ENCODE data around the gene ZNF407.
"Not testable (repeated sequence)": the region's sequence is repeated elsewhere in the genome, so short reads cannot be mapped to it uniquely, and the experiment has no call there.

Gene ZNF407, protein sequence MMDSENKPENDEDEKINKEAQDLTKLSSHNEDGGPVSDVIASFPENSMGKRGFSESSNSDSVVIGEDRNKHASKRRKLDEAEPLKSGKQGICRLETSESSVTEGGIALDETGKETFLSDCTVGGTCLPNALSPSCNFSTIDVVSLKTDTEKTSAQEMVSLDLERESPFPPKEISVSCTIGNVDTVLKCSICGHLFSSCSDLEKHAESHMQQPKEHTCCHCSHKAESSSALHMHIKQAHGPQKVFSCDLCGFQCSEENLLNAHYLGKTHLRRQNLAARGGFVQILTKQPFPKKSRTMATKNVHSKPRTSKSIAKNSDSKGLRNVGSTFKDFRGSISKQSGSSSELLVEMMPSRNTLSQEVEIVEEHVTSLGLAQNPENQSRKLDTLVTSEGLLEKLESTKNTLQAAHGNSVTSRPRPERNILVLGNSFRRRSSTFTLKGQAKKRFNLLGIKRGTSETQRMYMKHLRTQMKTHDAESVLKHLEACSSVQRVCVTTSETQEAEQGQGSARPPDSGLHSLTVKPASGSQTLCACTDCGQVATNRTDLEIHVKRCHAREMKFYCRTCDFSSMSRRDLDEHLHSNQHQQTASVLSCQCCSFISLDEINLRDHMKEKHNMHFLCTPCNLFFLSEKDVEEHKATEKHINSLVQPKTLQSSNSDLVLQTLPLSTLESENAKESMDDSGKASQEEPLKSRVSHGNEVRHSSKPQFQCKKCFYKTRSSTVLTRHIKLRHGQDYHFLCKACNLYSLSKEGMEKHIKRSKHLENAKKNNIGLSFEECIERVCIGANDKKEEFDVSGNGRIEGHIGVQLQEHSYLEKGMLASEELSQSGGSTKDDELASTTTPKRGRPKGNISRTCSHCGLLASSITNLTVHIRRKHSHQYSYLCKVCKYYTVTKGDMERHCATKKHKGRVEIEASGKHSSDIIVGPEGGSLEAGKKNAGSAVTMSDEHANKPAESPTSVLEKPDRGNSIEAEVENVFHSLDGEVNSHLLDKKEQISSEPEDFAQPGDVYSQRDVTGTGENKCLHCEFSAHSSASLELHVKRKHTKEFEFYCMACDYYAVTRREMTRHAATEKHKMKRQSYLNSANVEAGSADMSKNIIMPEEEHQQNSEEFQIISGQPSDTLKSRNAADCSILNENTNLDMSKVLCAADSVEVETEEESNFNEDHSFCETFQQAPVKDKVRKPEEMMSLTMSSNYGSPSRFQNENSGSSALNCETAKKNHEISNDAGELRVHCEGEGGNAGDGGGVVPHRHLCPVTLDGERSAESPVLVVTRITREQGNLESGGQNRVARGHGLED (N-terminal part only)

DNA sequence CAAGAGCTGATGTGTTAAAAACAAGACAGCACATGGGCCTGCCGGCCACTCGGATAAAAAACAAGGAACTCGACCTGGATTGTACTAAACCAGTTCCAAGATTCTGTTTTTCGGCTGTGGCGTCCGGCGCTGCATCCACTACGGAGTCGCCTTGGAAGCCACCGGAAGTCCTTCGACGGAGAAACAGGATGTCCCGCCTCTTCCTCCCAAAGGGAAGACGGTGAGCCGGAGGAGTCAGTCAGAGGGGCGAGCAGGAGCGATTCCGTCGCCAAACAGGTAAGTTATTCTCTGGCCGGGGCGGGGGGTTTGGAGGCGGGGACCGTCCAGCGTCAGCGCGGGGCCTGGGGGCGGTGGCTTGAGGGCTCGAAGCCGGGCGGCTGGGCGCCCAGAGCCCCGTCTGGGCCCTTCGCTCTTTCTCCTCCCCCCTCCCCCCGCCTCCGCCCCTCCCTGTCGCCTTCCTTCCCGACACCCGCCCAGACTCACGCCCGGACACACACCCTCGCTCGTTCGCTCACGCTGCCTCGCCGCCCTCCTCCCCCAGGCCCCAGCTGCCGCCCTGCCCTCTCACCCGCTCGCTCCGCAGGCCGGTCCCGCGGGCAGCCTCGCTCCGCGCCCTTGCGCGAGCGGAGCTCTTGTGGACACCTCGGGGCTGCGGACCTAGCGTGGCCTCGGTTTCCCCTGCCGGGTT, at the start of gene ZNF407:
Gene ZNF407 (plus strand): TSS at position 209 of the 688 bp plus-strand sequence. CDS start 33,150 bp downstream, outside the sequence.
- peak within 1 kb of the TSS; percentile 95 for H3K4me3 Mint-ChIP-seq
- H3K4me1 Mint-ChIP-seq (ENCODE audit: low read depth) = peaks cover 60% of the 10 kb centered on the region
- H3K27me3 Mint-ChIP-seq = no peaks in the 10 kb centered on the region
- peaks cover 3% of the 10 kb centered on the region for H3K9me3 Mint-ChIP-seq (ENCODE audit: low read depth)
- peaks cover 25% of the 10 kb centered on the region for H3K36me3 Mint-ChIP-seq
- peak within 1 kb of the TSS; percentile 98 for H3K27ac Mint-ChIP-seq

DNA sequence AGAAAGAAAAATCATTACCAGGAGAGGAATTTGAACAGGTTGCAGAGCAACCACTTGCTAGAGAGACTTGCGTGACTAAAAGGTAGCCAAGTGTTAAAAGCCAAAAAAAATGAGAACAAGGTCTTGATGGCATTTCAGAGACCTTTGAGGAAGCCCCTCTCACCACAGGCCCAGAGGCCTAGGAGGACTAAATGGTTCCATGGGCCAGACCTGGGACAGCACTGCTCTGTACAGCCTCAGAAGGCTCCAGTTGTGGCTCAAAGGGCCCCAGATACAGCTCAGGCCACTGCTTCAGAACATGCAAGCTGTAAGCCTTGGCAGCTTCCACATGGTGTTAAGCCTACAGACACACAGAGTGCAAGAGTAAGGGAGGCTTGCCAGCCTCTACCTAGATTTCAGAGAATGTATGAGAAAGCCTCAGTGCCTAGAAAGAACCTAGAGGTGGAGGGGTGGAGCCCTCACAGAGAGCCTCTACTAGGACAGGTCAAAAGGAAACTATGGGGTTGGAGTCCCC, 48.0 kb upstream of the ZNF407 start:
- Mint-ChIP-seq H3K4me1 (ENCODE audit: low read depth) (no peaks in the 10 kb centered on the region), H3K27ac (no peak overlapping the region), H3K27me3 (no peaks in the 10 kb centered on the region), H3K36me3 (peaks cover 2% of the 10 kb centered on the region), H3K9me3 (ENCODE audit: low read depth) (no peaks in the 10 kb centered on the region), H3K4me3 (no peak overlapping the region)

DNA sequence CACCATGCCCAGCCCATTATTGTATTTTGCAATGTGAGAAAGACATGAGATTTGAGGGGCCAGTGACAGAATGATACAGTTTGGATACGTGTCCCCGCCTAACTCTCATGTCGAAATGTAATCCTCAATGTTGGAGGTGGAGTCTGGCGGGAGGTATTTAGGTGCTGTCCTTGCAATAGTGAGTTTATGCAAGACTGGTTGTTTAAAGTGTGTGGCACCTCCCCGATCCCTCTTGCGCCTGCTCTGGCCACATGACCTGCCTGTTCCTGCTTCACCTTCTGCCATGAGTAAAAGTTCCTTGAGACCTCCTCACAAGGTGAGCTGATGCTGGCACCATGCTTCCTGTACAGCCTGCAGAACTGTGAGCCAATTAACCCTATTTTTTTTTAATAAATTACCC, 46.8 kb upstream of the ZNF407 start:
- no peaks in the 10 kb centered on the region for H3K9me3 Mint-ChIP-seq (ENCODE audit: low read depth)
- H3K27me3 Mint-ChIP-seq = no peaks in the 10 kb centered on the region
- H3K36me3 Mint-ChIP-seq = peaks cover 2% of the 10 kb centered on the region
- no peak overlapping the region for H3K4me3 Mint-ChIP-seq
- no peak overlapping the region for H3K27ac Mint-ChIP-seq
- no peaks in the 10 kb centered on the region for H3K4me1 Mint-ChIP-seq (ENCODE audit: low read depth)

DNA sequence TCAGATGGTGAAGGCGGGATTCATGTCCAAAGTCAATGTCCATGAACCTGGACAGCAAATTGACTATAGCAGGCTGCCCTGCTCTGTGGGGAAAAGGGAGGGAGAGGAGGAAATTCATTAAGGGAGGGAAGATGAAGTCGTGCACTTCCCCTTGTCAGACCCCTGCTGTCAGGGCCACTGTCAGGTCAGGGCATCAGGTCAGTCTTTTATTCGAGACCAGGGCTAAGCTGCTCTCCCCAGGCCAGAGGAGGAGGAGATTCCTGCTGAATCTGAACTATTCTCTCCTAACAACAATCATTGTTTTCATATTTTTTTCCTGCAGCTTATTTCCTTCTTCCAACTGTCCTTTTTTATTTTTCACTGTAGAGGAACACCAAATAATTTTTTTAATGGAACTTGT, 46.2 kb upstream of the ZNF407 start:
- Mint-ChIP-seq H3K4me3 (no peak overlapping the region), H3K27me3 (no peaks in the 10 kb centered on the region), H3K4me1 (ENCODE audit: low read depth) (no peaks in the 10 kb centered on the region), H3K36me3 (peaks cover 2% of the 10 kb centered on the region), H3K9me3 (ENCODE audit: low read depth) (no peaks in the 10 kb centered on the region), H3K27ac (no peak overlapping the region)

DNA sequence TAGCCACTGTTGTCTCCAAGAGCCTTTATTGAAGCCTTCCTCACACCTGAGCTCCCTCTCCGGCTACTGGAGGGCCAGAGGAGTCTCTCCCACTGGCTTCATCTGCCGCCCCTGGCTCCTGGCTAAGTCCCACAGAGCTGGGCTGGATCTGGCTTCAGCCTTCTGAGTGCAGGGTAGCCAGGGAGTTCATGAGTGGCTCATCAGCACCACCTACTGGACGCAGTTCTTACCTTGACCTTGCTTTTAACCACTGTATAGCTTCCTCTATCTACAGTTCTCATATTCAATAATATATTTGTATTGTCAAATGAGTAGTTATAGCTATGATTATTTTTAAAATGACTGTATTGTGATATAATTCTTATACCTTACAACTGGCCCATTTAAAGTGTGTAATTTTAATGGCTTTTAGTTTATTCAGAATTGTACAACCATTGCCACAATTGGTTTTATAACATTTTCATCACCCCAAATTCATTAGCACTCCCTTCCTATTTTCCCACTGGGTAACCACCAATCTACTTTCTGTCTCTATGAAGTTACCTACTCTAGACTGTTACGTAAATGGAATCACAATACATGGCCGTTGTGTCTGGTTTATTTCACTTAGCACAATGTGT, 45.6 kb upstream of the ZNF407 start:
- Mint-ChIP-seq H3K36me3 (peaks cover 2% of the 10 kb centered on the region), H3K27ac (no peak overlapping the region), H3K4me1 (ENCODE audit: low read depth) (no peaks in the 10 kb centered on the region), H3K4me3 (no peak overlapping the region), H3K9me3 (ENCODE audit: low read depth) (no peaks in the 10 kb centered on the region), H3K27me3 (no peaks in the 10 kb centered on the region)

DNA sequence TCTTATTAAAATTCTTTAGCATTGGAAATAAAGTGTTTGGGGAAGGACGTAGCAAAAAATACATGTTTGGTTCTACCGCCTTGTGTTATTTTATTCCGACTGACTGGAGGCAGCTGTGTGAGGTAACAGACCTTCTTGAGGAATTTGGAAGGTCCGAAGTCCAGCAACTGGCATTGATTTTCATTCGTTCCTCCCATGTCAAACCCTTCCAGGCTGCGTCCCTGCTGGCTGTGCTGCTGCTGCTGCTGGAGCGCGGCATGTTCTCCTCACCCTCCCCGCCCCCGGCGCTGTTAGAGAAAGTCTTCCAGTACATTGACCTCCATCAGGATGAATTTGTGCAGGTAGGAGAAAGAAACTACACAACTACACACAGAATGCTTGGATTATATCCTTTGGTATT, 41.5 kb upstream of the ZNF407 start:
- H3K27me3 Mint-ChIP-seq = no peaks in the 10 kb centered on the region
- H3K27ac Mint-ChIP-seq = no peak overlapping the region
- no peaks in the 10 kb centered on the region for H3K36me3 Mint-ChIP-seq
- no peak overlapping the region for H3K4me3 Mint-ChIP-seq
- no peaks in the 10 kb centered on the region for H3K4me1 Mint-ChIP-seq (ENCODE audit: low read depth)
- no peaks in the 10 kb centered on the region for H3K9me3 Mint-ChIP-seq (ENCODE audit: low read depth)

DNA sequence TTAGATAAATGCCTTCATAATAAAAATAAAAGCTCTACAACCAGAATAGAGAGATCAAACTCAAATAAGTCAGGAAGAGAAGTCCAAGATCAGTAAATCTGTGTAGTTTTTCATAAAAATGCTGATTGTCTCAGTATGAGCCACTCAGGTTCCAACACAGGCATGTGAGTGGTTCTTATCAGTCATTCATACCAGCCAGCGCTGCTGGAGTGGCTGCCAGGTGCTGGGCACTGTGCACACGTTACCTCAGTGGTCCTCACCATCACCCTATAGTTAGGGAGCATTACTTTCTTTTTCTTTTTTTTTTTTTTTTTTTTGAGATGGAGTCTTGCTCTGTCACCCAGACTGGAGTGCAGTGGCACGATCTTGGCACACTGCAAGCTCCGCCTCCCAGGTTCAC, 39.6 kb upstream of the ZNF407 start:
- H3K4me1 Mint-ChIP-seq (ENCODE audit: low read depth) = no peaks in the 10 kb centered on the region
- H3K27ac Mint-ChIP-seq = no peak overlapping the region
- no peaks in the 10 kb centered on the region for H3K27me3 Mint-ChIP-seq

DNA sequence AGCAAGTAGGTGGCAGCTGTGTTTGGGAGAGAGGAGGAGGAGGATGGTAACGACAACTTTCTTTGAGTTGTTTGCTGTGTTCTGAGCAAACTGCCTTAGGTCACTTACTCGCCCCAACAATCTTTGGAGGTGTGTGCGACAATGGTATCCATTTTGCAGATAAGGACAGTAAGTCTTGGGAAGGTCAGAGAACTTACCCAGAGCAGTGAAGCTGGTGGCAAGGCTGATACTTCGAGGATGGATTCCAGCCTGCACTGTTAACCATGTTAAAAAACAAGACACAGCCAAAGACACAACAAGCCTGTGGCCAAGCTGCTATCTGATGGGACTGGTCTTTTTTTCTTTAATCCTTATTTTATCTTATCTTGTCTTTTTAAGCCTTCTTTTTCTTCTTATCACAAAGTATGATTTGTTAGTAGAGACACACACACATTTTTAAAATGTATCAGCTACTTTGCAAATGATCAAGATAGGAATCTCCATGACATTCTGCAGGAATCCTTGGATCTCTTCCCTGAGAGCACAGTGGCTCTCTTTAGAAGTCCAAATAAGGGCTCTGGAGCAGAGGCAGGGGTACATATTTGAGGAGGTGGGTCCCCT, 35.4 kb upstream of the ZNF407 start:
- Mint-ChIP-seq H3K27ac (no peak overlapping the region), H3K9me3 (ENCODE audit: low read depth) (peaks cover 9% of the 10 kb centered on the region), H3K36me3 (peaks cover 6% of the 10 kb centered on the region), H3K27me3 (peaks cover 5% of the 10 kb centered on the region), H3K4me3 (no peak overlapping the region), H3K4me1 (ENCODE audit: low read depth) (no peaks in the 10 kb centered on the region)

More for the DNA sequence above, 39.6 kb upstream of the ZNF407 start:
- Mint-ChIP-seq H3K4me3 (no peak overlapping the region), H3K9me3 (ENCODE audit: low read depth) (no peaks in the 10 kb centered on the region), H3K36me3 (no peaks in the 10 kb centered on the region)

DNA sequence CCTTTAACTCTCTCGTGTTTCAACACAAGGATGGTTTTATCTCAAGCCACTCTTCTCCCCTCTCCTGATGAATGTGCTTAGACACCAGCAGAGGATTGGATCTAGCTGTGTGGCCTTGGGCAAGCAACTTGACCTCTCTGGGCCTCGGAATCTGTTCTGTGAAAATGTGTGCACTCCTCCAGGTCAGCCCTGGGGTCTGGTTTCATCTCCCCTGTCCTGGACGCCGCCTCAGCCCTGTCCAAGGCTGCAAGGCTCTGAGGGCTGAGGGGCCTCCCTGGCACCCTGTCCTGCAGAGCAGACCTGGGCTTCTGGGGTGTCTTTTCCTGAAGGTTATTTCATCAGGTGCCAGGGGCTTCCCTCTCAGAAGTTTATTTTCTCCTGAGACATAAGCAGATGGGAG, 34.9 kb upstream of the ZNF407 start:
- Mint-ChIP-seq H3K9me3 (ENCODE audit: low read depth) (peaks cover 10% of the 10 kb centered on the region), H3K27me3 (peaks cover 5% of the 10 kb centered on the region), H3K4me1 (ENCODE audit: low read depth) (no peaks in the 10 kb centered on the region), H3K27ac (no peak overlapping the region), H3K36me3 (peaks cover 6% of the 10 kb centered on the region), H3K4me3 (no peak overlapping the region)

DNA sequence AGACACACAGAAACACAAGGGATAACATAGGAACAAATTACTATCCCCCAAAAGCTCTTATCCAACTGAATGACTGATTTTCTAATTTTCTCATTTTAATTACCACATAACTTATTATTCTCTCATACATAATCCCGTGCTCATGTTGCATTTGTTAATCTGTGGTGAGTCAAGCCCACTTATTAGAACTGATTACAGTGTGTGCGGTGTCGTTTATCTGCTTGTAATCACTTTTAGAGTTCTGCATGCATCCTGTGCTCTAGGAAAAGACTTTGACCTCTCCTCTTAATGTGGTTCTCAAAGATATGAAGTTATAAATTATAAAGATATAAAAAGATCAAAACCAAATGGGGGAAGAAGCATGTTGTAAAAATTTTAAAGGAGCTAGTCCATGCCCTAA, 33.7 kb upstream of the ZNF407 start:
- no peak overlapping the region for H3K4me3 Mint-ChIP-seq
- peaks cover 10% of the 10 kb centered on the region for H3K9me3 Mint-ChIP-seq (ENCODE audit: low read depth)
- H3K4me1 Mint-ChIP-seq (ENCODE audit: low read depth) = no peaks in the 10 kb centered on the region
- no peak overlapping the region for H3K27ac Mint-ChIP-seq
- peaks cover 10% of the 10 kb centered on the region for H3K27me3 Mint-ChIP-seq
- H3K36me3 Mint-ChIP-seq = peaks cover 6% of the 10 kb centered on the region

DNA sequence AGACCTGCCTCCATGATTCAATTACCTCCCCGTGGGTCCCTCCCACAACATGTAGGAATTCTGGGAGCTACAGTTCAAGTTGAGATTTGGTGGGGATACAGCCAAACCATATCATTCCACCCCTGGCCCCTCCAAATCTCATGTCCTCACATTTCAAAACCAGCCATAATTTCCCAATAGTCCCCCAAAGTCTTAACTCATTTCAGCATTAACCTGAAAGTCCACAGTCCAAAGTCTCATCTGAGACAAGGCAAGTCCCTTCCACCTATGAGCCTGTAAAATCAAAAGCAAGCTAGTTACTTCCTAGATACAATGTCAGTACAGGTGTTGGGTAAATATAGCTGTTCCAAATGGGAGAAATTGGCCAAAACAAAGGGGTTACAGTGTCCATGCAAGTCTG, 32.5 kb upstream of the ZNF407 start:
- H3K4me3 Mint-ChIP-seq; H3K27ac Mint-ChIP-seq; H3K4me1 Mint-ChIP-seq (ENCODE audit: low read depth); H3K36me3 Mint-ChIP-seq: not testable (repeated sequence)
- Mint-ChIP-seq H3K27me3 (peaks cover 12% of the 10 kb centered on the region), H3K9me3 (ENCODE audit: low read depth) (peaks cover 10% of the 10 kb centered on the region)

DNA sequence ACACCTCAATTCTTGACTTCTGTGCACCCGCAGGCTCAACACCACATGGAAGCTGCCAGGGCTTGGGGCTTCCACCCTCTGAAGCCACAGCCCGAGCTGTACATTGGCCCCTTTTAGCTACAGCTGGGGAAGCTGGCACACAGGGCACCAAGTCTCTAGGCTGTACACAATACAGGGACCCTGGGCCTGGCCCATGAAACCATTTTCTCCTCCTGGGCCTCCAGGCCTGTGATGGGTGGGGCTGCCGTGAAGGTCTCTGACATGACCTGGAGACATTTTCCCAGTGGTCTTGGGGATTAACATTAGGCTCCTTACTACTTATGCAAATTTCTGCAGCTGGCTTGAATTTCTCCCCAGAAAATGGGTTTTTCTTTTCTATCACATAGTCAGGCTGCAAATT, 31.7 kb upstream of the ZNF407 start:
- H3K36me3 Mint-ChIP-seq; H3K4me1 Mint-ChIP-seq (ENCODE audit: low read depth); H3K27ac Mint-ChIP-seq; H3K4me3 Mint-ChIP-seq: not testable (repeated sequence)
- peaks cover 10% of the 10 kb centered on the region for H3K9me3 Mint-ChIP-seq (ENCODE audit: low read depth)
- peaks cover 12% of the 10 kb centered on the region for H3K27me3 Mint-ChIP-seq

DNA sequence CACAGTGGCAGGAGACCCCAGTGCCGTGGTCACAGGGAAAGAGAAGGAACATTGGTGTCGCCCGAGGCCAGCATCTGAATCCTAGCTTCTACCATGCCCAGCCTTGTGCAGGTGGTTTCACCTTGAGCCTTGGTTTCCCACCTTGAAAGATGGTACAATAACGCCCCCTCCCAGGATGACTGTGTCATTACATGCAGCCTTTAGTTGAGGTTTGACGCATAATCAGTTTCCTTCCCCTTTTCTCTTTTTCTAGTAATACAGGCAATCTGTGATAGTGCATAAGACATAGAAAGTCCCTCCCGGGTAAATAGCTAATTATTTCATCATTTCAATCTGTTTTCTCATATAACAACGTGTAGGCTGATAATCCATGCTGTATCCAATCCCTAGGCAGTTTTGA, 29.8 kb upstream of the ZNF407 start:
- Mint-ChIP-seq H3K9me3 (ENCODE audit: low read depth) (peaks cover 10% of the 10 kb centered on the region), H3K4me1 (ENCODE audit: low read depth) (no peaks in the 10 kb centered on the region), H3K27ac (no peak overlapping the region), H3K4me3 (no peak overlapping the region), H3K27me3 (peaks cover 12% of the 10 kb centered on the region), H3K36me3 (peaks cover 6% of the 10 kb centered on the region)
